GM12878 (cell line): ENCODE results near the gene ARL15. TPM values are rescaled to one million over a fixed set of nuclear protein-coding genes. Genes with fewer than 3 reads are reported as not detected.

Experiments used
- ATAC-seq: fragments of 200-7000 bp; cut with Tn5 transposase; 3 replicates; pipeline ENCODE4 v1.9.1; 2020; ENCODE audit warnings: mild to moderate bottlenecking, moderate library complexity
- BruUV-seq: library from RNA; stranded (reverse); fragments of 400-500 nt; replicated peaks from 2 replicates; lab custom pipeline; 2021; lab: Mats Ljungman, UMichigan
- CTCF ChIA-PET: fragments of 300-600 bp; sonication (Branson Sonifier 250); formaldehyde crosslinking; extraction: SDS; loops from one replicate; lab custom pipeline; 2021; ENCODE audit warnings: inconsistent platforms; lab: Yijun Ruan, JAX
- POLR2A ChIA-PET: fragments of 350-600 bp; formaldehyde crosslinking; extraction: SDS; loops from one replicate; lab custom pipeline; 2021; ENCODE audit warnings: inconsistent platforms; lab: Charles Lee
- RAD21 ChIA-PET: fragments of 300-600 bp; sonication (Branson Sonifier 250); formaldehyde crosslinking; loops from one replicate; lab custom pipeline; 2023; ENCODE audit warnings: antibody characterized with exemption; ENCODE audit not compliant: unreplicated experiment; lab: Charles Lee
- SMC1A ChIA-PET: fragments of 300-600 bp; sonication (Branson Sonifier 250); formaldehyde crosslinking; loops from one replicate; lab custom pipeline; 2023; ENCODE audit not compliant: unreplicated experiment, uncharacterized antibody; lab: Charles Lee
- DNase-seq: peaks from one replicate; pipeline ENCODE4 v3.0.0-alpha.2; 2011; ENCODE audit warnings: low read depth, low spot score
- FAIRE-seq: peaks from 3 replicates; lab custom pipeline; 2011; peaks lifted over from hg19 to GRCh38; lab: Jason Lieb, UNC
- H2AFZ ChIP-seq: 2 replicates; pipeline ENCODE4 v1.6.0; 2011; ENCODE audit warnings: low read depth, low read length, control low read depth; ENCODE audit not compliant: control insufficient read depth
- H3K27ac ChIP-seq: 2 replicates; pipeline ENCODE4 v1.5.1; 2011; ENCODE audit warnings: control low read depth; ENCODE audit not compliant: control insufficient read depth, insufficient read depth
- H3K27me3 ChIP-seq, 2 experiments: replicated peaks in 1 of 2; 2 replicates each; pipeline versions ENCODE4 v1.6.0 to v1.6.1; 2011; ENCODE audit warnings: low read length in 1 of 2; ENCODE audit not compliant: control insufficient read depth in 2 of 2, insufficient read depth in 2 of 2
- H3K36me3 ChIP-seq, 2 experiments: 2 replicates each; pipeline ENCODE4 v1.5.1; 2011; ENCODE audit warnings: low read length in 1 of 2; ENCODE audit not compliant: control insufficient read depth in 2 of 2, insufficient read depth in 2 of 2
- H3K4me1 ChIP-seq: 2 replicates; pipeline ENCODE4 v1.6.1; 2011; ENCODE audit warnings: mild to moderate bottlenecking, low read length, moderate library complexity, mixed read lengths; ENCODE audit not compliant: control insufficient read depth, insufficient read depth
- H3K4me2 ChIP-seq: 2 replicates; pipeline ENCODE4 v1.6.0; 2011; ENCODE audit warnings: control low read depth; ENCODE audit not compliant: control insufficient read depth, insufficient read depth
- H3K4me3 ChIP-seq: fragments of 200-600 bp; sonication (generic); 2 replicates; pipeline ENCODE4 v1.5.1; 2016
- H3K79me2 ChIP-seq: 2 replicates; pipeline ENCODE4 v1.6.0; 2011; ENCODE audit warnings: low read length; ENCODE audit not compliant: control insufficient read depth, insufficient read depth
- H3K9ac ChIP-seq: 2 replicates; pipeline ENCODE4 v1.8.0; 2011; ENCODE audit warnings: low read length, control low read depth, mixed read lengths; ENCODE audit not compliant: control insufficient read depth, insufficient read depth
- H3K9me3 ChIP-seq: replicated peaks from 3 replicates; pipeline ENCODE4 v1.5.1; 2011; ENCODE audit warnings: mild to moderate bottlenecking, low read length; ENCODE audit not compliant: control insufficient read depth, insufficient read depth
- H4K20me1 ChIP-seq: 2 replicates; pipeline ENCODE4 v1.6.0; 2011; ENCODE audit not compliant: control insufficient read depth, insufficient read depth
- ATF3 ChIP-seq: IDR thresholded peaks from 2 replicates; pipeline ENCODE4 v1.6.1; 2011; ENCODE audit warnings: low read depth, mild to moderate bottlenecking, low read length, moderate library complexity, borderline replicate concordance; ENCODE audit errors: extremely low read depth
- CHD2 ChIP-seq: IDR thresholded peaks from 2 replicates; pipeline ENCODE4 v1.6.1; 2011; ENCODE audit warnings: low read depth, low read length, improper control_type of control experiment, borderline replicate concordance
- CUX1 ChIP-seq: IDR thresholded peaks from 2 replicates; pipeline ENCODE4 v1.6.1; 2012; ENCODE audit warnings: improper control_type of control experiment, low read depth, low read length; ENCODE audit not compliant: insufficient replicate concordance
- FOXK2 ChIP-seq: fragments of 450-650 bp; IDR thresholded peaks from 2 replicates; pipeline ENCODE4 v1.6.1; 2017; ENCODE audit warnings: mild to moderate bottlenecking, moderate library complexity
- MTA2 ChIP-seq: fragments of 450-650 bp; IDR thresholded peaks from 2 replicates; pipeline ENCODE4 v1.6.1; 2016; ENCODE audit warnings: low read depth, mild to moderate bottlenecking, moderate library complexity
- MTA3 ChIP-seq: IDR thresholded peaks from 2 replicates; pipeline ENCODE4 v1.6.1; 2012; ENCODE audit warnings: low read length, inconsistent platforms, borderline replicate concordance
- SMAD1 ChIP-seq: fragments of 450-650 bp; IDR thresholded peaks from 2 replicates; pipeline ENCODE4 v1.6.1; 2018; ENCODE audit warnings: mild to moderate bottlenecking, low read depth; ENCODE audit not compliant: partially characterized antibody
- SMAD5 ChIP-seq: IDR thresholded peaks from 2 replicates; pipeline ENCODE4 v1.6.1; 2016; ENCODE audit warnings: antibody characterized with exemption, low read depth
- SMC3 ChIP-seq: IDR thresholded peaks from 2 replicates; pipeline ENCODE4 v1.6.1; 2011; ENCODE audit warnings: low read length, improper control_type of control experiment, borderline replicate concordance
- WRNIP1 ChIP-seq: IDR thresholded peaks from 2 replicates; pipeline ENCODE4 v1.6.1; 2011; ENCODE audit warnings: low read depth, low read length, improper control_type of control experiment, borderline replicate concordance
- YBX1 ChIP-seq: fragments of 450-650 bp; IDR thresholded peaks from 2 replicates; pipeline ENCODE4 v1.6.1; 2016; ENCODE audit warnings: antibody characterized with exemption
- ZNF592 ChIP-seq: fragments of 450-650 bp; IDR thresholded peaks from 2 replicates; pipeline ENCODE4 v1.6.1; 2017; ENCODE audit warnings: mild to moderate bottlenecking, moderate library complexity
- in situ Hi-C: fragments of 300-500 bp; cut with MboI; formaldehyde crosslinking; loops from 9 replicates; pipeline ENCODE4 v1.14.3; 2018; ENCODE audit warnings: mixed read lengths
- intact Hi-C: fragments of 100-400 bp; cut with micrococcal nuclease; formaldehyde crosslinking; loops from one replicate; pipeline ENCODE4 v1.14.2; 2022; ENCODE audit not compliant: unreplicated experiment
- polyA plus RNA-seq, 11 experiments: library from polyadenylated mRNA; depleted of rRNA in 4 of 11; unstranded in 6 of 11; stranded (reverse) in 5 of 11; fragments of >200 nt; fragmentation: Nextera tagmentation in 4 of 11; fragmentation: Illumina TruSeq in 1 of 11; extraction: Ambion mirVana in 4 of 11; extraction: Trizol in 1 of 11; gene quantifications; 1 replicate in 1 of 11; 2 replicates in 10 of 11; pipeline versions ENCODE4 v1.2.1 to v1.2.3, GENCODE V29; 2011 to 2016; ENCODE audit warnings: inconsistent platforms in 2 of 11, missing spikeins in 2 of 11, low read depth in 1 of 11
- total RNA-seq, 4 experiments: library from RNA; depleted of rRNA in 3 of 4; stranded (reverse); fragments of >200 nt in 3 of 4; fragmentation: Illumina TruSeq in 1 of 4; extraction: Trizol in 1 of 4; gene quantifications; 2 replicates each; pipeline versions ENCODE4 v1.2.1 to v1.2.3, GENCODE V29; 2013 to 2021

The ARL15 gene
- total and polyA plus RNA-seq, 10 of the 15 experiments (the other 5 are each of a cell fraction or from before 2014, with no cell fraction given), result 3.6 to 11.0 (median 7.7) TPM

- FAIRE-seq, result no peak
- TF ChIP-seq CUX1 (no peak), CHD2 (no peak), MTA3 (no peak), ZNF592 (no peak), MTA2 (no peak), WRNIP1 (no peak), YBX1 (no peak), FOXK2 (no peak), SMAD5 (no peak), SMAD1 (no peak), SMC3 (no peak), ATF3 (no peak)
Measured at GRCh38 chr5:54259090-54259489, 51.3 kb downstream of the ARL15 start.

More at GRCh38 chr5:54259090-54259489, 51.3 kb downstream of the ARL15 start:
- Histone ChIP-seq H3K27me3 (no peaks in the 10 kb centered on the region), H3K4me2 (no peak overlapping the region), H3K9ac (no peak overlapping the region), H3K36me3 (no peaks in the 10 kb centered on the region; a peak in 1 of 4 replicates), H3K4me3 (no peak overlapping the region), H2AFZ (no peak overlapping the region), H3K27ac (no peak overlapping the region), H3K9me3 (no peaks in the 10 kb centered on the region), H4K20me1 (no peaks in the 10 kb centered on the region), H3K4me1 (peaks cover 3% of the 10 kb centered on the region; the same call in 1 of the 2 replicates), H3K79me2 (no peaks in the 10 kb centered on the region)
- DNase-seq (no peak), ATAC-seq (no peak; the same call in 2 of the 3 replicates)
- BruUV-seq, result no TSS peak
- intact Hi-C loops (no loop called here), in situ Hi-C loops (no loop called here)
- ChIA-PET POLR2A (no interaction called here), RAD21 (no interaction called here), SMC1A (interaction anchor here (1.0 kb wide), 1 partner anchor 11 kb away, joined by 3 read pairs; no protein-coding TSS in a partner anchor), CTCF (interaction anchor here (0.9 to 1.5 kb wide), 3 partner anchors 15 to 153 kb away, joined by 4 to 5 read pairs (median 4); no protein-coding TSS in a partner anchor)
